AG09309 (cell line): ENCODE data around the gene NOA1.
A peak's percentile ranks its signal among the peaks of the same experiment; 100 is the strongest.

ENCODE experiments used
- DNase-seq: peaks from one replicate; pipeline ENCODE4 v3.0.0-alpha.2; 2010; ENCODE audit warnings: low read depth
- H3K4me3 ChIP-seq: 2 replicates; pipeline ENCODE4 v1.5.1; 2011; ENCODE audit warnings: mild to moderate bottlenecking, low read depth, low read length, moderate library complexity; ENCODE audit not compliant: control insufficient read depth
- CTCF ChIP-seq: IDR thresholded peaks from 2 replicates; pipeline ENCODE4 v1.5.1; 2011; ENCODE audit warnings: mild to moderate bottlenecking, low read depth, low read length, inconsistent platforms; ENCODE audit not compliant: insufficient read depth, control insufficient read depth; ENCODE audit errors: missing control alignments

Gene NOA1

GRCh38 chr4:56978750-56979303 is 1.4 kb upstream of the NOA1 start, which contains the start of gene POLR2B:
Gene POLR2B (plus strand): TSS chr4:56978896. CDS start chr4:56978986, 90 bp downstream.
- peak; percentile 67 for DNase-seq
- peak within 1 kb of the TSS; percentile 97 for H3K4me3 ChIP-seq

GRCh38 chr4:56976837-56977320 is 527 bp downstream of the NOA1 start:
- no peak for DNase-seq

More at GRCh38 chr4:56978750-56979303, 1.4 kb upstream of the NOA1 start, which contains the start of gene POLR2B:
- no peak for TF ChIP-seq CTCF

GRCh38 chr4:56976283-56976836 is 1.0 kb downstream of the NOA1 start:
- no peak for TF ChIP-seq CTCF
- DNase-seq, result no peak
- H3K4me3 ChIP-seq, result peak overlapping the region; percentile 97

More at GRCh38 chr4:56976837-56977320, 527 bp downstream of the NOA1 start:
- peak overlapping the region; percentile 97 for H3K4me3 ChIP-seq
- TF ChIP-seq CTCF, result no peak

- DNase-seq, result no peak
- no peak overlapping the region for H3K4me3 ChIP-seq
- TF ChIP-seq CTCF, result no peak
These were observed 4.1 kb downstream of the NOA1 start for GRCh38 chr4:56973336-56973735.

- no peak for TF ChIP-seq CTCF
- DNase-seq, result no peak
- no peak overlapping the region for H3K4me3 ChIP-seq
These were observed 4.6 kb downstream of the NOA1 start for GRCh38 chr4:56972809-56973208.

GRCh38 chr4:56972389-56972788 is 5.0 kb downstream of the NOA1 start:
- TF ChIP-seq CTCF, result no peak
- no peak overlapping the region for H3K4me3 ChIP-seq
- no peak for DNase-seq
